H1 (cell line): Measurements from ENCODE around the gene ACSF2. TPM values are rescaled to one million over a fixed set of nuclear protein-coding genes. Genes with fewer than 3 reads are reported as not detected.

Experiments used
- CTCF ChIA-PET: fragments of 300-600 bp; sonication (Branson Sonifier 250); formaldehyde crosslinking; loops from one replicate; lab custom pipeline; 2021; ENCODE audit not compliant: partially characterized antibody; lab: Charles Lee
- POLR2A ChIA-PET: fragments of 300-600 bp; sonication (Branson Sonifier 250); formaldehyde crosslinking; loops from one replicate; lab custom pipeline; 2021; ENCODE audit warnings: inconsistent platforms; ENCODE audit not compliant: partially characterized antibody; lab: Charles Lee
- DNase-seq, 2 experiments: peaks; one replicate each; pipeline versions ENCODE4 v3.0.0 to v3.0.0-alpha.2; 2010 to 2022; ENCODE audit warnings: low spot score in 2 of 2, low read depth in 1 of 2, mixed read lengths in 1 of 2
- FAIRE-seq: peaks from 2 replicates; lab custom pipeline; 2011; peaks lifted over from hg19 to GRCh38; lab: Jason Lieb, UNC
- H2AFZ ChIP-seq: 2 replicates; pipeline ENCODE4 v1.8.1; 2012; ENCODE audit warnings: low read length, inconsistent platforms
- H2AK5ac ChIP-seq: 2 replicates; pipeline ENCODE4 v1.6.1; 2013; ENCODE audit warnings: low read depth, low read length
- H2BK120ac ChIP-seq: replicated peaks from 2 replicates; pipeline ENCODE3; 2013; ENCODE audit warnings: low read depth, low read length, inconsistent platforms
- H2BK12ac ChIP-seq: 2 replicates; pipeline ENCODE4 v1.6.1; 2013; ENCODE audit warnings: low read depth, low read length
- H2BK15ac ChIP-seq: 2 replicates; pipeline ENCODE4 v1.6.1; 2013; ENCODE audit warnings: low read length
- H2BK20ac ChIP-seq: 2 replicates; pipeline ENCODE4 v1.6.1; 2013; ENCODE audit warnings: low read length
- H2BK5ac ChIP-seq: 2 replicates; pipeline ENCODE4 v1.6.1; 2013; ENCODE audit warnings: low read depth, low read length
- H3K14ac ChIP-seq: 2 replicates; pipeline ENCODE4 v1.6.1; 2013; ENCODE audit warnings: inconsistent platforms; ENCODE audit not compliant: insufficient read length
- H3K18ac ChIP-seq: 2 replicates; pipeline ENCODE4 v1.6.1; 2013; ENCODE audit warnings: low read length; ENCODE audit errors: extremely low read depth
- H3K23ac ChIP-seq: 2 replicates; pipeline ENCODE4 v1.6.1; 2013; ENCODE audit warnings: inconsistent platforms; ENCODE audit not compliant: insufficient read length
- H3K23me2 ChIP-seq: 2 replicates; pipeline ENCODE4 v1.6.1; 2013; ENCODE audit warnings: low read depth, low read length
- H3K27ac ChIP-seq: 2 replicates; pipeline ENCODE4 v1.6.1; 2011; ENCODE audit warnings: low read depth, low read length, inconsistent platforms
- H3K27me3 ChIP-seq, 4 experiments: replicated peaks in 1 of 4; 1 replicate in 1 of 4; 2 replicates in 3 of 4; pipeline versions ENCODE4 v1.6.1 to v1.8.1; 2011 to 2013; ENCODE audit warnings: low read length in 3 of 4, mild to moderate bottlenecking in 3 of 4, inconsistent platforms in 2 of 4, mixed read lengths in 2 of 4, moderate library complexity in 1 of 4; ENCODE audit not compliant: control insufficient read depth in 3 of 4, insufficient read depth in 3 of 4; ENCODE audit errors: extremely low read depth in 1 of 4
- H3K36me3 ChIP-seq, 4 experiments: 2 replicates each; pipeline versions ENCODE4 v1.6.1 to v1.8.1; 2011 to 2013; ENCODE audit warnings: mild to moderate bottlenecking in 4 of 4, low read length in 3 of 4, moderate library complexity in 2 of 4, control low read depth in 1 of 4, inconsistent platforms in 1 of 4; ENCODE audit not compliant: insufficient read depth in 4 of 4, control insufficient read depth in 2 of 4
- H3K4ac ChIP-seq: replicated peaks from 2 replicates; pipeline ENCODE3; 2013; ENCODE audit warnings: low read length, low read depth, mixed read lengths, inconsistent platforms; ENCODE audit not compliant: insufficient read length
- H3K4me1 ChIP-seq, 4 experiments: replicated peaks in 1 of 4; 1 replicate in 1 of 4; 2 replicates in 3 of 4; pipeline versions ENCODE4 v1.6.1 to v1.8.1; 2011 to 2013; ENCODE audit warnings: low read length in 3 of 4, inconsistent platforms in 2 of 4, mixed read lengths in 1 of 4; ENCODE audit not compliant: insufficient read depth in 4 of 4, control insufficient read depth in 3 of 4
- H3K4me2 ChIP-seq, 2 experiments: 2 replicates each; pipeline versions ENCODE4 v1.6.1 to v1.8.1; 2011 to 2013; ENCODE audit warnings: low read depth in 2 of 2, low read length in 2 of 2, control low read depth in 1 of 2, inconsistent platforms in 1 of 2, mild to moderate bottlenecking in 1 of 2; ENCODE audit not compliant: insufficient read depth in 1 of 2
- H3K4me3 ChIP-seq, 4 experiments: fragments of 200-600, 300-600 bp in 1 of 4; sonication (generic), shearing (Covaris generic), sonication (Bioruptor Twin) in 1 of 4; 2 replicates each; pipeline versions ENCODE4 v1.5.1 to v1.8.1; 2011 to 2016; ENCODE audit warnings: low read length in 4 of 4, low read depth in 3 of 4, control low read depth in 2 of 4, inconsistent platforms in 2 of 4, mild to moderate bottlenecking in 2 of 4, mixed read lengths in 1 of 4, moderate library complexity in 1 of 4; ENCODE audit not compliant: insufficient read depth in 2 of 4; ENCODE audit errors: extremely low read depth in 1 of 4
- H3K56ac ChIP-seq: replicated peaks from 2 replicates; pipeline ENCODE3; 2013; ENCODE audit warnings: low read depth, mild to moderate bottlenecking, mixed read lengths, low read length, inconsistent platforms; ENCODE audit not compliant: insufficient read length
- H3K79me1 ChIP-seq: 2 replicates; pipeline ENCODE4 v1.6.1; 2013; ENCODE audit warnings: low read depth, low read length, control low read depth
- H3K79me2 ChIP-seq, 2 experiments: 2 replicates each; pipeline versions ENCODE4 v1.6.1 to v1.8.1; 2012 to 2013; ENCODE audit warnings: low read length in 2 of 2, mild to moderate bottlenecking in 2 of 2, inconsistent platforms in 1 of 2; ENCODE audit not compliant: insufficient read depth in 2 of 2, control insufficient read depth in 1 of 2
- H3K9ac ChIP-seq, 4 experiments: replicated peaks in 1 of 4; 1 replicate in 1 of 4; 2 replicates in 3 of 4; pipeline versions ENCODE4 v1.6.1 to v1.8.1; 2011 to 2013; ENCODE audit warnings: low read depth in 3 of 4, low read length in 3 of 4, control low read depth in 2 of 4, mild to moderate bottlenecking in 2 of 4, moderate library complexity in 2 of 4, inconsistent platforms in 1 of 4; ENCODE audit errors: extremely low read depth in 1 of 4
- H3K9me3 ChIP-seq, 2 experiments: 2 replicates each; pipeline versions ENCODE4 v1.6.1 to v1.8.1; 2012 to 2013; ENCODE audit warnings: mild to moderate bottlenecking in 2 of 2, moderate library complexity in 2 of 2, control low read depth in 1 of 2, inconsistent platforms in 1 of 2, low read depth in 1 of 2, low read length in 1 of 2, mixed read lengths in 1 of 2; ENCODE audit not compliant: insufficient read depth in 2 of 2
- H4K20me1 ChIP-seq, 2 experiments: replicated peaks in 1 of 2; 2 replicates each; pipeline versions ENCODE3 to v1.8.1; 2011 to 2013; ENCODE audit warnings: inconsistent platforms in 2 of 2, low read length in 2 of 2, mild to moderate bottlenecking in 1 of 2; ENCODE audit not compliant: insufficient read depth in 2 of 2, control insufficient read depth in 1 of 2
- H4K5ac ChIP-seq: 2 replicates; pipeline ENCODE4 v1.6.1; 2013; ENCODE audit warnings: low read length, low read depth, mixed read lengths, inconsistent platforms; ENCODE audit not compliant: insufficient read length
- H4K8ac ChIP-seq: 2 replicates; pipeline ENCODE4 v1.8.0; 2013; ENCODE audit warnings: mild to moderate bottlenecking, moderate library complexity, low read length, inconsistent platforms; ENCODE audit not compliant: insufficient read depth; ENCODE audit errors: extremely low read depth
- H4K91ac ChIP-seq: replicated peaks from 2 replicates; pipeline ENCODE3; 2013; ENCODE audit warnings: low read length, mixed read lengths, inconsistent platforms; ENCODE audit not compliant: insufficient read length
- RXRA ChIP-seq: IDR thresholded peaks from 2 replicates; pipeline ENCODE4 v1.6.1; 2011; ENCODE audit warnings: low read depth, mild to moderate bottlenecking, low read length, moderate library complexity; ENCODE audit not compliant: insufficient read depth
- SIRT6 ChIP-seq: IDR thresholded peaks from one replicate; pipeline ENCODE4 v1.7.1; 2012; ENCODE audit warnings: low read length, inconsistent platforms
- WGBS, 2 experiments: shearing (Covaris generic) in 1 of 2; methylation state at CpG; one replicate each; pipeline versions ENCODE4 v1.1.6 to v1.1.7; 2013 to 2015; ENCODE audit warnings: low lambda C conversion rate in 2 of 2, mixed read lengths in 2 of 2, inconsistent platforms in 1 of 2, low coverage in 1 of 2, missing lambda C conversion rate in 1 of 2; ENCODE audit not compliant: insufficient replicate concordance in 2 of 2, insufficient coverage in 1 of 2, insufficient read length in 1 of 2; ENCODE audit errors: extremely low coverage in 1 of 2, missing lambda C conversion rate in 1 of 2; 5-methylcytosine and 5-hydroxymethylcytosine counted together
- polyA plus RNA-seq, 7 experiments: library from polyadenylated mRNA; depleted of rRNA in 3 of 7; stranded (reverse) in 5 of 7; unstranded in 2 of 7; fragments of >200 nt in 5 of 7; fragments of 200-250 nt in 2 of 7; gene quantifications; 1 replicate in 5 of 7; 2 replicates in 1 of 7; 4 replicates in 1 of 7; pipeline versions ENCODE4 v1.2.1 to v1.2.3, GENCODE V29; 2011 to 2013; ENCODE audit warnings: missing spikeins in 2 of 7, mixed read lengths in 2 of 7
- total RNA-seq: library from RNA; stranded (reverse); fragmentation: NEBNext Ultra II Directional; extraction: Animal tissue kit (Norgen Biotek cat#: 25700); gene quantifications from 2 replicates; pipeline ENCODE4 v1.2.1, GENCODE V29; 2021

The ACSF2 gene
- total and polyA plus RNA-seq, 2 of the 8 experiments (the other 6 are each of a cell fraction or from before 2014, with no cell fraction given) = 14.5 to 16.3 TPM

DNA sequence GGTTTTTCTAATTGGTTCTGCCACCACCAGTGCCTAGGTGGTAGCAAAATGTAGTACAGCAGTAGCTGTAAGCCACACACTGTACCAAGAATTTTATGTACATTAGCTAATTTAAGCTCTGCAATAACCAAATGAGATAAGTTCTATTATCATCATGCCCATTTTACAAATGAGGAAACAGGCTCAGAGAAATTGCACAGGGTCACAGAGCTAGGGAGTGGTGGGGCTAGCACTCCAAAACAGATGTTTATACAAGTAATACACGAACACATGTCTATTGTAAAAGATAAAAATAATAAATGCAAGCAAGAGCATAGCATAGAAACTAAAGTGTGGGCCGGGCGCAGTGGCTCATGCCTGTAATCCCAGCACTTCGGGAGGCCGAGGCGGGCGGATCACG lies 66.2 kb downstream of the ACSF2 start:
- Histone ChIP-seq H3K27me3 (no peaks in the 10 kb centered on the region), H2BK20ac (no peak overlapping the region), H2BK5ac (no peak overlapping the region), H3K36me3 (no peaks in the 10 kb centered on the region), H3K18ac (no peak overlapping the region), H3K4me1 (peaks cover 0 to 2% (median 0%) of the 10 kb centered on the region in 4 experiments; a peak in 2 of 7 replicates), H3K79me1 (no peaks in the 10 kb centered on the region), H3K9me3 (no peaks in the 10 kb centered on the region), H4K5ac (no peak overlapping the region), H3K9ac (no peak overlapping the region), H3K79me2 (no peaks in the 10 kb centered on the region), H3K23ac (no peak overlapping the region), H3K56ac (no peak overlapping the region)
- FAIRE-seq = no peak
- WGBS, 2 experiments = 89% methylated on average over 8 of the region's 8 CpGs; no CpG with 5 or more reads in 1 of the 2 experiments
- TF ChIP-seq SIRT6 (no peak), RXRA (no peak)
- TF ChIP-seq, all 59 proteins: peak for 0
- Histone ChIP-seq H2BK120ac (no peak overlapping the region), H3K14ac (no peak overlapping the region), H4K91ac (no peak overlapping the region), H3K4ac (no peak overlapping the region), H3K4me3 (no peak overlapping the region), H3K27ac (no peak overlapping the region), H2AK5ac (no peak overlapping the region), H2BK15ac (no peak overlapping the region), H3K23me2 (no peaks in the 10 kb centered on the region), H4K8ac (no peak overlapping the region), H3K4me2 (no peak overlapping the region), H4K20me1 (no peaks in the 10 kb centered on the region), H2BK12ac (no peak overlapping the region), H2AFZ (no peak overlapping the region)
- no peak for DNase-seq
- ChIA-PET CTCF (interaction anchor here (1.3 to 2.1 kb wide), 7 partner anchors 9 to 204 kb away, joined by 5 to 7 read pairs (median 5); partner anchors contain the start of gene LRRC59), POLR2A (no interaction called here)
